ENCODE measurements around the gene PGBD5.
A peak's percentile ranks its signal among the peaks of the same experiment; 100 is the strongest.

The PGBD5 gene

GRCh38 chr1:230322421-230322756 lies 103.7 kb downstream of the PGBD5 start:
- DNase-seq (ENCODE audit: low read depth) = no peak

DNA sequence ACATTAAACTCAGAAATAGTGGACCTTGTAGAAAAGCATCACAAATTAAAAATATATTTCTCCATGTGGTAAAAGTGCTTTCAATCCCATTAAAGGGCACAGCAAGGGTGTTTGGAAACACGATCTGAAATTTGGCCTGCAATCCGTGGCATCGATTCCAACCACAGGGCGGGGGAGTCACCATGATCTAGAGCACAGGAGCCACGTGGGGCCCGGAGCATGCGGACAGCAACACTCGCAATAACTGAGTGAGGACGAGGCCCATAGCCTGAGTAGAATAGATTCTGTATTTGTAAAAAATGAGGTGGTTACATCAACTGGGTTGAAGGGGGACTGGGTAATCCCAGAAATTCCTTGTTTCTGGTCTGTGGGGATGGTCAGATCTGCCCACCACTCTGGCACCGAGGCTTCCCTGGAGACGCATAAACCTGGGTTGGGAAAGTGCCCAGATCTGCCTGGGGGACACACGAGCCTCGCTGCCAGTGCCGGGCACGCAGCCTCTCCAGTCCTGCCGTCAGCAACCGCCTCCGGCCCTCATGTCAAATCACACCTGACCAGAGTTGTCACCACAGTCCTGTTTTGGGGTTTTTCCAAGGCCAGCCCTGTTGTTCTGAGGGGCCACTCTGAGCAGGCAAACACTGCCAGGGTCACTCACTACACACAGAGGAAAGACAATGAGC lies 104.3 kb downstream of the PGBD5 start:
- DNase-seq (ENCODE audit: low read depth) = no peak

DNA sequence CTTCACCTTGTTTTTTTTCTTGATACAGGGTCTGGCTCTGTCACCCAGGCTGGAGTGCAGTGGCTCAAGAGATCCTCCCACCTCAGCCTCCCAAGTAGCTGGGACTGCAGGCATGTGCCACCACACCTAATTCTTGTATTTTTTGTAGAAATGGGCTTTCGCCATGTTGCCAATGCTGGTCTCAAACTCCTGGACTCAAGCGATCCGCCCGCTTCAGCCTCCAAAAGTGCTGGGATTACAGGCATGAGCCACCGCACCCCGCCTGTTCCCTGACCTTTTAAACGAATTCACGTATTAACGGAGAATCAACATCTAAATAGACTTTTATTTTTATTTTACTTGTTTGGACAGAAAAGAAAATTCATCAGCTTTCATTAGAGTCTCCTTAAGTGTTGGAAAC lies 104.8 kb downstream of the PGBD5 start:
- no peak for DNase-seq (ENCODE audit: low read depth)

DNA sequence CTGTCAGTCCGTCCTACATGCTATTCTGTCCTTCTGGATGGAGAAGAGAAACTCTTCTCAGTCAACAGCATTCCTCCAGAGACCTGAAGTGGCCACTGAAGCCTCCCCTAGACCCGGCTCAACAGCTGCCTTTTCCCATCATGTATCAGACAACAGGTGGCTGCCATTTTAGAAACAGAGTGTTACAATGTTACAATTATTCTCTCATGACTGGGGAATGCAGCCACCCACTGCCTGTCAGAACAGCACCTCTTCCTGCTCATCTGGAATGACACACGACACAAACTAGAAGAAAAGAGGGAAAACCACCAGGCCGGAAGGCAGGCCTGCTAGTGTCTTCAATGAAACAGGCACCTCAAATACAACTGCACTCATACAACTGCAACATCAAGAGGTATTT lies 105.3 kb downstream of the PGBD5 start:
- no peak for DNase-seq (ENCODE audit: low read depth)

DNA sequence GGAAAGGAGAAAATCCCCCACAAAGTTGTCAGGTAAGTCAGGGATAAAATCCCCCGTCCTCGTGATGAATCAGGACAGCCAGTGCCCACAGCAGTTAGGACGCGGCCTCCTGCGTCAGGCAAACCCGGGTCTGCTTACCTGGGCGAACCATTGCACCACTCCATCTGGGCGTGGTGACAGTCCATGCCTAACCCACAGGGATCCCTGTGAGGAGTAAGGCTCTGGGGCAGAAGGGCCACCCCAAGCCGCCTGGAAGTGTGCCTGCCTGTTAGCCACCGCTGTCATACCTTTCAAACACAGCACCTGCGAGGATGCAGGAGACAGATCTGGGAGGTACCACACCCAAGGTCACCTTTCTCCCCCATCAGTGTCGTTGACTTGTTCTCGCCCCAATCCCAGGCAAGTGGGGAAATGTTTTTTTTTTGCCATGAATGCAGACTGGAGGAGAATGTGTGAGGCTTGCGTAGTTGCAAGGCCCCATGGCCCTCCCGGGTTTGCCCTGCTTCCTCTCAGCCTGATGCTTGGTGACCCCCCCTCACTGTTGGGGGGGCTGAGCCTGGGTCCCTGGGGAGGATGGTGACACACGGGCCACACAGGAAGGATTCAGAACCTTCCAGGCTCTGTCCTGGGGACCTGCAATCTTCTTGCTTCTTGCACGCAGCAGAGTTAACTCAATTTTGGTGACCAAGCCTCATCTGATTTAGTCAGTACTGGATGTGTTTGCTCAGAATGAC lies 107.0 kb downstream of the PGBD5 start:
- no peak for DNase-seq (ENCODE audit: low read depth)

GRCh38 chr1:230317823-230318819 lies 108.0 kb downstream of the PGBD5 start:
- DNase-seq (ENCODE audit: low read depth) = no peak

GRCh38 chr1:230316864-230317745 lies 109.0 kb downstream of the PGBD5 start:
- DNase-seq (ENCODE audit: low read depth) = no peak

DNA sequence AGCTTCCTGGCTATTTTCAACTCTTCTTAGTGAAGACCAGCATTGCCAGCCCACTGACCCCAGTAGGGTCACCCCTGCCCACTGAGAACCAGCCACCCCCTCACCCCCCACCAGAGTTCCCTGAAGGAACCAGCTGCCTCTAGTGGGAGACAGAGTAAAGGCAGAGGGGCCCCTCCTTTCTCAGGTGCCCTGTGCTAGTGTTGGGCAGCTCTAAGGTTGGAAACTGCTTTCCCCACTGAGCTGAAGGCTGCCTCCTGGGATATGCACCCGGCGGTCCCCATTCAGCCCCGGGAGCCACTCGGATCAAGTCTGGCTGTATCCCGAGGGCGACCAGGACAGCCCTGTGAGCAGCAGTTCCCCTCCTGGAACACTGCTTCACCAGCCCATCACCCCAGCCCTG lies 111.0 kb downstream of the PGBD5 start:
- DNase-seq (ENCODE audit: low read depth) = no peak

GRCh38 chr1:230314142-230314470 lies 112.0 kb downstream of the PGBD5 start:
- DNase-seq (ENCODE audit: low read depth) = no peak

DNA sequence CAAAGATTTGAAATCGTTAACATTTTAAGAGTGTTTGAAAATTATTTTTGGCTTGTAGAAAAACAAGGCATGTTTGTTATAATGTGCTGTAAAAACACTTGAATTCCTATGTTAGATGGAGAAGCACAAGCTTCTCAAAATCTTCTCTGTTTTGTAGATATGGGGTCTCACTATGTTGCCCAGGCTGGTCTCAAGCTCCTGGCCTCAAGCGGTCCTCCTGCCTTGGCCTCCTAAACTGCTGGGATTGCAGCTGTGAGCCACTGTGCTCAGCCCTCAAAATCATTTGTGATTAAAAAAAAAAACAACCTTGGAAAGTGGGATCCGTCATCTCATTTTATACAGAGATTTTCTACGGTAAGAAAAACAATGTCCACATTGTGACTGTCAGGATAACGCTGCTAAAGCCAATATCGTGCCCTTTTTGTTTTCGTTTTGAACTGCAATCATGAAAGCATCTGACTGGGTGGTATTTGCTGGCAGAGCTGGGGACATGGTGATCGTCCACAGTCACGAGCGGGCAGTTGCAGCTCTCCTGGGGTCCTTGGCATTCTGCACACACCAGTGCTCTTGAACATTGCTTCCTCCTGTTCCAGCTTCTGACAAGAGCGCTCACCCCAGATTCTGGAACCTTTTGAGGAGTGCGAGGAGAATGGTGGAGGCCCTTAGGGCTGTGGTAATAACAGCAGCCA lies 112.5 kb downstream of the PGBD5 start:
- no peak for DNase-seq (ENCODE audit: low read depth)

- DNase-seq (ENCODE audit: low read depth) = no peak
Observed at GRCh38 chr1:230312676-230313075, 113.5 kb downstream of the PGBD5 start.

GRCh38 chr1:230310381-230311163 lies 115.6 kb downstream of the PGBD5 start:
- peak; percentile 48 for DNase-seq (ENCODE audit: low read depth)

DNA sequence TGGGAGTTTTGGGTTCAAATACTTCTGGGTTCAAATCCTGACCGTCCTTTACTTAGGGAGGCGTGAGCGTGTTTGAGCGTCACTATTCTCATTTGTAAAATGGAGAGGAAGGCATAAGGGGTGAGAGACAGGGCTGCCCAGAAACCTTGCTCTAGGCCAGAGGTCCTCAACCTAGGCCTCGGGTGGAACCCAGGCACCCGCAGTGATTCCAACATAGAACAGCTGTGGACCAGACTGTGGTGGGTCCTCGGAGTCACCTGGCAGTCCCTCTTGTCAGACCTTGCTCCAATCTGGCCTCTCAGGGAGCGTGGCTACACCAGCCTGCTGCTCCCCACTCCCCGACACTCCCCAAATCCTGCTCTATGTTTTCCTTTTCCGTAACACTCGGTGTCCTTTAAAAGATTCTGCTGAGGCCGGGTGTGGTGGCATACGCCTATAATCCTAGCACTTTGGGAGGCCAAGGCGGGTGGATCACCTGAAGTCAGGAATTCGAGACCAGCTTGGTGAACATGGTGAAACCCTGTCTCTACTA lies 116.4 kb downstream of the PGBD5 start:
- no peak for DNase-seq (ENCODE audit: low read depth)

GRCh38 chr1:230308821-230309220 lies 117.3 kb downstream of the PGBD5 start:
- DNase-seq (ENCODE audit: low read depth) = no peak

- no peak for DNase-seq (ENCODE audit: low read depth)
Observed at GRCh38 chr1:230308039-230308438, 118.1 kb downstream of the PGBD5 start.

DNA sequence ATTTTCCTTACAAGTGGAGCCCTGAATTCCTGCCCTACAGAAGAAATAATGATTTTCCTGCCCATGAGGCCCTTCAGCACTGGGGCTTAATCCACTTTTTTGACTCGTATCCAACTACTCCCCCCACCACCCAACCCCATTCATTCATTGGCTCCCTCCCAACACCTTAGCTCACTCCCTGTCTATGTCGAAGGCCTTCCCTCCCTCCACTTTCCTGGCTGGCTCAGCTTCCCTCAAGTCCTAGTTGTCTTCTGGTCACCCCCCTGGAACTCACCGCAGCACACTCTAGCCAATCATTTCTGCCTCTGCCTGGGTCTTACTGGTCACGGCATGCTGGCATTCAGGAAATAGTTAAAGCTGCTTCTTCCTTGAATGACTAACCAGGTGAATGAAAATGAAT lies 118.9 kb downstream of the PGBD5 start:
- DNase-seq (ENCODE audit: low read depth) = no peak

DNA sequence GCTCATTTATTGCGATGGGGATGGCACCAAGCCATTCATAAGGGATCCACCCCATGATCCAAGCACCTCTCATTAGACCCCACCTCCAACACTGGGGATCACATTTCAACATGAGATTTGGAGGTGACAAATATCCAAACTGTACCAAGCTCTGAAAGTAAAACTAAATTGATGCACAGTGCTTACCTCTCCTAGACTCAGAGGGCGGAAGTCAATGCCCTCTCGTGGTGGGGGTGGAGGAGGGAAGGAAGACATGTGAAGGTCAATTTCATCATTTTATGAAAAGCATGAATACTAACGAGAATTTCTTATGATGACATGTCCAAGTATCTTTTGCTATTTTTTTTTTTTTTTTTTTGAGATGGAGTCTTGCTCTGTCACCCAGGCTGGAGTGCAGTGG lies 120.0 kb downstream of the PGBD5 start:
- no peak for DNase-seq (ENCODE audit: low read depth)

GRCh38 chr1:230303822-230304221 lies 122.3 kb downstream of the PGBD5 start:
- no peak for DNase-seq (ENCODE audit: low read depth)

GRCh38 chr1:230303069-230303468 lies 123.1 kb downstream of the PGBD5 start:
- DNase-seq (ENCODE audit: low read depth) = no peak

- DNase-seq (ENCODE audit: low read depth) = no peak
Observed at GRCh38 chr1:230301822-230302221, 124.3 kb downstream of the PGBD5 start.

Data from activated T-cell treated with anti-CD3 and anti-CD28 coated beads for 1 hour (primary cell).